ENCODE data around the gene POC1A.

The POC1A gene

GRCh38 chr3:52084216-52084945 lies 69.8 kb downstream of the POC1A start:
- no peaks in the 10 kb centered on the region for H3K9me3 ChIP-seq (ENCODE audit: insufficient read depth, low read length)
- no peak overlapping the region for H3K9ac ChIP-seq (ENCODE audit: insufficient read length, low read depth)
- no peaks in the 10 kb centered on the region for H3K27me3 ChIP-seq (ENCODE audit: insufficient read depth, insufficient read length)
- peaks cover 14% of the 10 kb centered on the region for H3K36me3 ChIP-seq (ENCODE audit: insufficient read depth, insufficient read length, low read length)
- H3K4me3 ChIP-seq (ENCODE audit: insufficient read length, low read depth), result no peak overlapping the region
- TF ChIP-seq YY1 (IDR thresholded peaks at IDR 0.05; ENCODE audit: insufficient read depth, insufficient read length) (no peak), SUZ12 (IDR thresholded peaks at IDR 0.05; ENCODE audit: extremely low read depth, insufficient read depth, insufficient read length) (no peak), ZNF274 (IDR thresholded peaks at IDR 0.05; ENCODE audit: low read depth, low read length) (no peak)
- peaks cover 2% of the 10 kb centered on the region for H3K4me1 ChIP-seq (ENCODE audit: insufficient read depth, insufficient read length)
- DNase-seq (ENCODE audit: low read depth, low spot score), result no peak

- no peaks in the 10 kb centered on the region for H3K9me3 ChIP-seq (ENCODE audit: insufficient read depth, low read length)
- no peak for TF ChIP-seq ZNF274 (IDR thresholded peaks at IDR 0.05; ENCODE audit: low read depth, low read length)
- TF ChIP-seq SUZ12 (IDR thresholded peaks at IDR 0.05; ENCODE audit: extremely low read depth, insufficient read depth, insufficient read length), result no peak
- TF ChIP-seq YY1 (IDR thresholded peaks at IDR 0.05; ENCODE audit: insufficient read depth, insufficient read length), result no peak
- DNase-seq (ENCODE audit: low read depth, low spot score), result no peak
- H3K36me3 ChIP-seq (ENCODE audit: insufficient read depth, insufficient read length, low read length), result peaks cover 18% of the 10 kb centered on the region
- no peak overlapping the region for H3K4me3 ChIP-seq (ENCODE audit: insufficient read length, low read depth)
- no peak overlapping the region for H3K9ac ChIP-seq (ENCODE audit: insufficient read length, low read depth)
- H3K4me1 ChIP-seq (ENCODE audit: insufficient read depth, insufficient read length), result peaks cover 6% of the 10 kb centered on the region
- no peaks in the 10 kb centered on the region for H3K27me3 ChIP-seq (ENCODE audit: insufficient read depth, insufficient read length)
These were observed 70.6 kb downstream of the POC1A start for GRCh38 chr3:52083556-52084087.

GRCh38 chr3:52082951-52083350 lies 71.3 kb downstream of the POC1A start:
- no peaks in the 10 kb centered on the region for H3K27me3 ChIP-seq (ENCODE audit: insufficient read depth, insufficient read length)
- no peak for TF ChIP-seq ZNF274 (IDR thresholded peaks at IDR 0.05; ENCODE audit: low read depth, low read length)
- no peak for TF ChIP-seq SUZ12 (IDR thresholded peaks at IDR 0.05; ENCODE audit: extremely low read depth, insufficient read depth, insufficient read length)
- TF ChIP-seq YY1 (IDR thresholded peaks at IDR 0.05; ENCODE audit: insufficient read depth, insufficient read length), result no peak
- no peak overlapping the region for H3K9ac ChIP-seq (ENCODE audit: insufficient read length, low read depth)
- DNase-seq (ENCODE audit: low read depth, low spot score), result no peak
- peaks cover 18% of the 10 kb centered on the region for H3K36me3 ChIP-seq (ENCODE audit: insufficient read depth, insufficient read length, low read length)
- peaks cover 7% of the 10 kb centered on the region for H3K4me1 ChIP-seq (ENCODE audit: insufficient read depth, insufficient read length)
- H3K9me3 ChIP-seq (ENCODE audit: insufficient read depth, low read length), result no peaks in the 10 kb centered on the region
- H3K4me3 ChIP-seq (ENCODE audit: insufficient read length, low read depth), result no peak overlapping the region

- no peak for DNase-seq (ENCODE audit: low read depth, low spot score)
- Histone ChIP-seq H3K9ac (ENCODE audit: insufficient read length, low read depth) (no peak overlapping the region), H3K4me1 (ENCODE audit: insufficient read depth, insufficient read length) (peaks cover 10% of the 10 kb centered on the region), H3K36me3 (ENCODE audit: insufficient read depth, insufficient read length, low read length) (peaks cover 15% of the 10 kb centered on the region), H3K4me3 (ENCODE audit: insufficient read length, low read depth) (no peak overlapping the region), H3K9me3 (ENCODE audit: insufficient read depth, low read length) (no peaks in the 10 kb centered on the region), H3K27me3 (ENCODE audit: insufficient read depth, insufficient read length) (no peaks in the 10 kb centered on the region)
- no peak for TF ChIP-seq SUZ12 (IDR thresholded peaks at IDR 0.05; ENCODE audit: extremely low read depth, insufficient read depth, insufficient read length)
- TF ChIP-seq ZNF274 (IDR thresholded peaks at IDR 0.05; ENCODE audit: low read depth, low read length), result no peak
- TF ChIP-seq YY1 (IDR thresholded peaks at IDR 0.05; ENCODE audit: insufficient read depth, insufficient read length), result no peak
These were observed 73.1 kb downstream of the POC1A start for GRCh38 chr3:52080830-52081719.

- H3K27me3 ChIP-seq (ENCODE audit: insufficient read depth, insufficient read length), result no peaks in the 10 kb centered on the region
- H3K4me3 ChIP-seq (ENCODE audit: insufficient read length, low read depth), result no peak overlapping the region
- peaks cover 26% of the 10 kb centered on the region for H3K36me3 ChIP-seq (ENCODE audit: insufficient read depth, insufficient read length, low read length)
- H3K9ac ChIP-seq (ENCODE audit: insufficient read length, low read depth), result no peak overlapping the region
- TF ChIP-seq SUZ12 (IDR thresholded peaks at IDR 0.05; ENCODE audit: extremely low read depth, insufficient read depth, insufficient read length) (no peak), YY1 (IDR thresholded peaks at IDR 0.05; ENCODE audit: insufficient read depth, insufficient read length) (no peak), ZNF274 (IDR thresholded peaks at IDR 0.05; ENCODE audit: low read depth, low read length) (no peak)
- no peaks in the 10 kb centered on the region for H3K9me3 ChIP-seq (ENCODE audit: insufficient read depth, low read length)
- peaks cover 8% of the 10 kb centered on the region for H3K4me1 ChIP-seq (ENCODE audit: insufficient read depth, insufficient read length)
- no peak for DNase-seq (ENCODE audit: low read depth, low spot score)
These were observed 74.3 kb downstream of the POC1A start for GRCh38 chr3:52079958-52080357.

GRCh38 chr3:52078781-52079560 lies 75.3 kb downstream of the POC1A start:
- H3K4me3 ChIP-seq (ENCODE audit: insufficient read length, low read depth), result no peak overlapping the region

More at GRCh38 chr3:52078781-52079560, 75.3 kb downstream of the POC1A start:
- DNase-seq (ENCODE audit: low read depth, low spot score), result no peak
- TF ChIP-seq ZNF274 (IDR thresholded peaks at IDR 0.05; ENCODE audit: low read depth, low read length), result no peak
- no peak for TF ChIP-seq YY1 (IDR thresholded peaks at IDR 0.05; ENCODE audit: insufficient read depth, insufficient read length)
- no peak for TF ChIP-seq SUZ12 (IDR thresholded peaks at IDR 0.05; ENCODE audit: extremely low read depth, insufficient read depth, insufficient read length)
- Histone ChIP-seq H3K9ac (ENCODE audit: insufficient read length, low read depth) (no peak overlapping the region), H3K36me3 (ENCODE audit: insufficient read depth, insufficient read length, low read length) (peaks cover 32% of the 10 kb centered on the region), H3K4me1 (ENCODE audit: insufficient read depth, insufficient read length) (peaks cover 8% of the 10 kb centered on the region), H3K9me3 (ENCODE audit: insufficient read depth, low read length) (no peaks in the 10 kb centered on the region), H3K27me3 (ENCODE audit: insufficient read depth, insufficient read length) (no peaks in the 10 kb centered on the region)

Data from NT2/D1 (cell line).